ENCODE measurements around the gene DCTN1. TPM values are rescaled to one million over a fixed set of nuclear protein-coding genes. Genes with fewer than 3 reads are reported as not detected.

Gene DCTN1
- total RNA-seq, 1 experiment from 2014 or later = 129 TPM

GRCh38 chr2:74425523-74425922 is 45.4 kb upstream of the DCTN1 start:
- H3K27me3 Mint-ChIP-seq (ENCODE audit: unreplicated experiment) = no peaks in the 10 kb centered on the region
- H3K36me3 Mint-ChIP-seq (ENCODE audit: insufficient read depth, unreplicated experiment) = peaks cover 76% of the 10 kb centered on the region
- intact Hi-C loops (cut with micrococcal nuclease; ENCODE audit: unreplicated experiment) = no loop called here
- H3K9me3 Mint-ChIP-seq (ENCODE audit: low read depth, unreplicated experiment) = no peaks in the 10 kb centered on the region
- peaks cover 29% of the 10 kb centered on the region for H3K4me1 Mint-ChIP-seq (ENCODE audit: low read depth, unreplicated experiment)
- TSS peak; percentile 30 for BruUV-seq (replicated peaks)
- CTCF ChIA-PET = no interaction called here
- no peak for DNase-seq
- H3K27ac Mint-ChIP-seq (ENCODE audit: unreplicated experiment) = peak overlapping the region; percentile 84
- TF ChIP-seq, protein P1, sequence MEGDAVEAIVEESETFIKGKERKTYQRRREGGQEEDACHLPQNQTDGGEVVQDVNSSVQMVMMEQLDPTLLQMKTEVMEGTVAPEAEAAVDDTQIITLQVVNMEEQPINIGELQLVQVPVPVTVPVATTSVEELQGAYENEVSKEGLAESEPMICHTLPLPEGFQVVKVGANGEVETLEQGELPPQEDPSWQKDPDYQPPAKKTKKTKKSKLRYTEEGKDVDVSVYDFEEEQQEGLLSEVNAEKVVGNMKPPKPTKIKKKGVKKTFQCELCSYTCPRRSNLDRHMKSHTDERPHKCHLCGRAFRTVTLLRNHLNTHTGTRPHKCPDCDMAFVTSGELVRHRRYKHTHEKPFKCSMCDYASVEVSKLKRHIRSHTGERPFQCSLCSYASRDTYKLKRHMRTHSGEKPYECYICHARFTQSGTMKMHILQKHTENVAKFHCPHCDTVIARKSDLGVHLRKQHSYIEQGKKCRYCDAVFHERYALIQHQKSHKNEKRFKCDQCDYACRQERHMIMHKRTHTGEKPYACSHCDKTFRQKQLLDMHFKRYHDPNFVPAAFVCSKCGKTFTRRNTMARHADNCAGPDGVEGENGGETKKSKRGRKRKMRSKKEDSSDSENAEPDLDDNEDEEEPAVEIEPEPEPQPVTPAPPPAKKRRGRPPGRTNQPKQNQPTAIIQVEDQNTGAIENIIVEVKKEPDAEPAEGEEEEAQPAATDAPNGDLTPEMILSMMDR (IDR thresholded peaks at IDR 0.05; ENCODE audit: unreplicated experiment) = no peak
- no peak overlapping the region for H3K4me3 Mint-ChIP-seq (ENCODE audit: low read depth, unreplicated experiment)

DNA sequence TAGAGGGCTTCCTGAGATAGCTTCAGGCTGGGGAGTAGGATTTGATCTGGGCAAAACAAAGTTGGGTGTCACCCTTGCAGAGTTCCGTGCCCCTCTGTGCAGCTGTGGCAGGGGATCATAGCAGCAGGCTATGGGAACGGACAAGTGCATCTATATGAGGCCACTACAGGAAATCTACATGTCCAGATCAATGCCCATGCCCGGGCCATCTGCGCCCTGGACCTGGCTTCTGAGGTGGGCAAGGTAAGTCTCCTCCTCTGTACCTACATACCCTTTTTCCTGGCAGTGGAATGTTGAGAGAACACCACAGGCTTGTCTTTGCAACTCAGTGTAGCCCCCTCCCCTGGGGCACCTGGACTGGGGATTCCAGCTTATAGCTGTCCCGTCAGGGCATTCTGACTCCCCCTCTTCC is 44.9 kb upstream of the DCTN1 start:
- Mint-ChIP-seq H3K4me3 (ENCODE audit: low read depth, unreplicated experiment) (no peak overlapping the region), H3K9me3 (ENCODE audit: low read depth, unreplicated experiment) (no peaks in the 10 kb centered on the region), H3K36me3 (ENCODE audit: insufficient read depth, unreplicated experiment) (peaks cover 74% of the 10 kb centered on the region), H3K4me1 (ENCODE audit: low read depth, unreplicated experiment) (peaks cover 34% of the 10 kb centered on the region), H3K27ac (ENCODE audit: unreplicated experiment) (peak overlapping the region; percentile 84), H3K27me3 (ENCODE audit: unreplicated experiment) (no peaks in the 10 kb centered on the region)
- DNase-seq = no peak
- TF ChIP-seq, protein P1 (IDR thresholded peaks at IDR 0.05; ENCODE audit: unreplicated experiment) = no peak
- intact Hi-C loops (cut with micrococcal nuclease; ENCODE audit: unreplicated experiment) = no loop called here
- CTCF ChIA-PET = no interaction called here
- BruUV-seq (replicated peaks) = no TSS peak

DNA sequence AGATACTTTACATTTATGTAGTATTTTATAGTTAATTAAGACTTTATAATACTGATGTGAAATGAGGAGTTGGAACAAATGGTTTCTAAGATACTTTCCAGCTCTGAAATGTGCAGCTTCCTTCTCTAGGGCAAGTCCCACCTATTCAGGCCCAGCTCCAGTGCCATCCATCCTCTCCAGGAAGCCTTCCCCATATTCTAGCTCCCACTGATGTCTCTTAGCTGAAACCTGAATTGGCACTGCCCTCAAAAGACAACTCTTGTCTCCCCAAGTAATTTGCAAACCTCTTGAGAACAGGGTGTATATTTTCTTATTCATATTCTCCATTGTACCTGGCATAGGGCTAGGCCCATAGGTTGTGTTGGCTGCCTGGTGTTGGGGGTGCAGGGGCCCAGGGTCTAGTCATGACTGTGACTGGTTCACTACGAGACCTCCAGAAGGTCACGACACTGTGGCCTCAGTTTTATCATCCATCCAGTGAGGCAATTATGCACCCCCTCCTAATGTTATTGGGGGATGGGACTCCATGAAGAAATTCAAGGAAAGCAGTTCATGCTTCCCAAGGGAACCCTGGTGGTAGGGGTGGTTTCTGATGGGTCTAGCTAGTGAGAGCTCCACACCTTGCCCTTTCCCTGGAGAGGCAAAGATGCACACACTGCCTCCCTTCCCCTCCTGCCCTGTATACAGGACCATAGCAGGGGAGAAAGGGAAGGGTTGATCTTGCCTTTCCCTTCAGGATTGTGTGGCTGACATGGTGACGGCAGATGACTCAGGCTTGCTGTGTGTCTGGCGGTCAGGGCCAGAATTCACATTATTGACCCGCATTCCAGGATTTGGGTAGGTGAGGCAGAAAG is 44.3 kb upstream of the DCTN1 start:
- Mint-ChIP-seq H3K4me3 (ENCODE audit: low read depth, unreplicated experiment) (no peak overlapping the region), H3K27me3 (ENCODE audit: unreplicated experiment) (no peaks in the 10 kb centered on the region), H3K27ac (ENCODE audit: unreplicated experiment) (peak overlapping the region; percentile 84), H3K36me3 (ENCODE audit: insufficient read depth, unreplicated experiment) (peaks cover 67% of the 10 kb centered on the region), H3K9me3 (ENCODE audit: low read depth, unreplicated experiment) (no peaks in the 10 kb centered on the region), H3K4me1 (ENCODE audit: low read depth, unreplicated experiment) (peaks cover 35% of the 10 kb centered on the region)
- no TSS peak for BruUV-seq (replicated peaks)
- CTCF ChIA-PET = interaction anchor here (0.7 kb wide), 1 partner anchor 1180 kb away, joined by 3 read pairs; no protein-coding TSS in a partner anchor
- intact Hi-C loops (cut with micrococcal nuclease; ENCODE audit: unreplicated experiment) = no loop called here
- no peak for DNase-seq
- TF ChIP-seq, protein P1 (IDR thresholded peaks at IDR 0.05; ENCODE audit: unreplicated experiment) = no peak

DNA sequence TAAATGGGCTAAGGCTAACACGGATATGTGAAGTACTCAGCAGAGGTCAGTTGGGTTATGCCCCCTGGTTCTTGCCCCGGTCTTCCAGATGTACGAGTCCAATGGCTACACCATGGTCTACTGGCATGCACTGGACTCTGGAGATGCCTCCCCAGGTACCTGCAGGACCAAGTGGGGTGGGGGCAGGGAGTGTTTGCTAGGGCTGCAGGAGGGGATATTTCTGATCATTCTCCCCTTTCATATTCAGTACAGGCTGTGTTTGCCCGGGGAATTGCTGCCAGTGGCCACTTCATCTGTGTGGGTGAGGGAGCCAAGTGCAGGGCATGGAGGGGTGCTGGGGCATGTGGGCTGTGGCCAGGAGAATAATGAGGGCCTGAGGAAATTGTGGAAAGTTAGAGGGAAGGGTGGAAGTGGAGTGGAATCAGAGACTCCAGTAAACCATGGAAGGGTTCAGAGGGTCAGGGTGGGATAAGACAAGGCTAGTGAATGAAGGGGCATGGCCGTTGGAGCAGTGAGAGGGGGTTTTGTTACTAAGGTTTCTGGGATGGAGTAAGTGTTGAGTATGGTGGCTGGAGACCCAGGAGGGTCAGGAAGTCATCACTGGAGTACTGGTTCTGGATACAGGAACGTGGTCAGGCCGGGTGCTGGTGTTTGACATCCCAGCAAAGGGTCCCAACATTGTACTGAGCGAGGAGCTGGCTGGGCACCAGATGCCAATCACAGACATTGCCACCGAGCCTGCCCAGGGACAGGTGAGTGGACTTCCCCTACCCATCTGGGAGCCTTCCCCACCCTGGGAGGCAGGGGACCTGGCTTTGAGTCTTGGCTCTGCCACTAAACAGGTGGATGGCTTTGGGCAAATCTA is 43.4 kb upstream of the DCTN1 start:
- H3K9me3 Mint-ChIP-seq (ENCODE audit: low read depth, unreplicated experiment) = no peaks in the 10 kb centered on the region
- BruUV-seq (replicated peaks) = no TSS peak
- H3K27me3 Mint-ChIP-seq (ENCODE audit: unreplicated experiment) = no peaks in the 10 kb centered on the region
- TF ChIP-seq, protein P1 (IDR thresholded peaks at IDR 0.05; ENCODE audit: unreplicated experiment) = no peak
- intact Hi-C loops (cut with micrococcal nuclease; ENCODE audit: unreplicated experiment) = no loop called here
- H3K27ac Mint-ChIP-seq (ENCODE audit: unreplicated experiment) = peak overlapping the region; percentile 96
- DNase-seq = no peak
- H3K4me3 Mint-ChIP-seq (ENCODE audit: low read depth, unreplicated experiment) = peak overlapping the region; percentile 99
- CTCF ChIA-PET = interaction anchor here (0.7 kb wide), 1 partner anchor 1179 kb away, joined by 3 read pairs; no protein-coding TSS in a partner anchor
- peaks cover 63% of the 10 kb centered on the region for H3K36me3 Mint-ChIP-seq (ENCODE audit: insufficient read depth, unreplicated experiment)
- peaks cover 35% of the 10 kb centered on the region for H3K4me1 Mint-ChIP-seq (ENCODE audit: low read depth, unreplicated experiment)

Data from Calu3 (cell line).